DMS53 (cell line): ENCODE measurements around the gene ACVR1.
A peak's percentile ranks its signal among the peaks of the same experiment; 100 is the strongest.

Experiments
- DNase-seq: peaks from one replicate; lab custom pipeline; 2025; lab: John Stamatoyannopoulos, UW

ACVR1 gene

DNA sequence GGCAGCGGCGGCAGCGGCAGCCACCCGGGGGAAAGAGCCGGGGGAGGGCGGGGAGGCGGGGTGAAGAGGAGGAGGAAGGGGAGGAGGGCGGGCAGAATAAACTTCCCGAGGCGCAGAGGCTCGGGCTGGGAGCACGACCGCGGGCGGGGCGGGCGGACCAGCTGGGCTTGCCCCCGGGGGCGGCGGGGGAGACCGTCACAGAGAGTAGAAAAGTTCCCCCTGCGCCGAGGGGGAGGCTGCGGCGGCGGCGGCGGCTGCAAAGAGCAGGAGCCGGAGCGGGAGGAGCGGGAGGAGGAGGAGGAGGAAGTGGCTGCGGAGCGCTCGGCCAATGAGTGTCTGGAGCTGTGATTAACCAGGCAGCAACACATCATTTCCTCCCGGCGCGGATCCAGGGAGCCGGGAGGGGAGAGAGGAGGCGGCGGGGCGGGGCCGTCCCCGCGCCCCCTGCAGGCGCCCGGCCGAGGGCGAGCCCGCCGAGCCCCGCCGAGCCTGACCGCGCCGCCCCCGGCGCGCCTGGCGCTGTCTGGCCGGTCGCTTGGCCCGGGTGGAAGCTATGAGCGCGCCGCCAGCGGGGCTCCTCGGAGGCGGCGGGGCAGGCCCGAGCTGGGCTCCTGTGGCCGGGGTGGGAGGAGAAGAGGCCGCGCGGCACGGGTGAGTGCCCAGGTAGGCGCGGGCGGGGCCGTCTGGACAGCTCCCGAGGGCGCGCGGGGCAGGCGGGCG lies at the start of gene ACVR1:
Gene ACVR1, minus strand, starts transcription at position 265 of the 720 bp plus-strand sequence. CDS start 76,837 bp downstream, outside the sequence.
- peak; percentile 98 for DNase-seq

DNA sequence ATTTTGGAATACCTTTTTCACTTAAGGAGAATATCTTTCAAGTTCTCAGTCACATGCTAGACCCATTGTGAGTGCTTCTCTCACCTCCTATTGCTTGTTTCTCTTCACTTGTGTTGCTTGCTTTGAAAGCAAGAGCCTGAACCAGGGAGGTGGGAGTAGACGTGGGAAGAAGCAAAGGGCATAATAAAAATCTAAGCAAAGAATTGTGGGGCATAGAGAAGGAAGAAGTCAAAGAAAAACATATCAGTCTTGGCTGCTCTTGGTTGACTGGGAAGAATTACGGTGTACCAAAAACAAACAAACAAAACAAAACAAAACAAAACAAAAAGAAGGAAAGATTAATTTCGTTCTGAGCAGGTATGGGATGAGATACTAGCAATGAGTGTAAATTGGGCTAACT lies 48.9 kb upstream of the ACVR1 start:
- DNase-seq = no peak

- no peak for DNase-seq
Observed at GRCh38 chr2:157923598-157924217, 47.6 kb upstream of the ACVR1 start.

GRCh38 chr2:157922815-157923214 lies 46.7 kb upstream of the ACVR1 start:
- DNase-seq = no peak

GRCh38 chr2:157922336-157922735 lies 46.2 kb upstream of the ACVR1 start:
- DNase-seq = no peak

DNA sequence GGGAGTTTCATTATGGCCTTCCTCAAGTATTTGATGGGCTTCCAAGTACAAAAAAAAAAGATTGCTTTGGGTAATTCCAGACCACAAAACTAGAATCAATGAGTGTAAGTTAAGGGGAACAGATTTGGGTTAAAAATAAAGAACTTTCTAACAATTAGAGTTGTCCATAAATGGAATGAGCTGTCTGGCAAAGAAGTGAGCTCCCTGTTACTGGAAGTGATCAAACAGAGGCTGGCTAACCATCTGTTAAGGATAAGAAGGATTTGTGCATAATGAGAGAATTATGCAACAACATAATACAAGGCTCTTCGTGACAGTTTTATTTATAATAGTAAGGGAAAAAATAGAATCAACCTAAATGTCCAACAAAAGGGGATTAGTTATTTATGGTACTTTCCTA lies 44.6 kb upstream of the ACVR1 start:
- no peak for DNase-seq

DNA sequence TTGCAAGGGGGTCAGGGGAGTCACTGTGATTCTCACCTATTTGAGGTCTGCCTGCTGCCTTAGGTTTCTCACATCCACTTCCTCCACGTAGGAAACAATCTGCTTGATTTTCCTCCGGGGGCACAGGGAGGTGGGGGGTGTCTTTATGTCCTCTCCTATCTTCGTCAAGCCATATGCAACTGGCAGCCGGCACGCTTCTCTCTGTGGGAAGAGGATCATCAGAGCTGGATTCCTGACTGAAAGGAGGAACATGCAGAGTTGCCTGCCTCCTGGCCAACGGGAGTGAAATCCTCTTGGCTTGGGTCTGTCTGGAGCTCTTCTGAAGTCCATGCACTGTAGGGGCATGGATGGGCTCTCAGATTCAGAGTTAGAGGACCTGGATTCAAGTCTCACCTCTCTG lies 43.1 kb upstream of the ACVR1 start:
- DNase-seq = no peak

GRCh38 chr2:157918319-157918718 lies 42.2 kb upstream of the ACVR1 start:
- no peak for DNase-seq

- no peak for DNase-seq
Observed at GRCh38 chr2:157911750-157912149, 35.6 kb upstream of the ACVR1 start.

DNA sequence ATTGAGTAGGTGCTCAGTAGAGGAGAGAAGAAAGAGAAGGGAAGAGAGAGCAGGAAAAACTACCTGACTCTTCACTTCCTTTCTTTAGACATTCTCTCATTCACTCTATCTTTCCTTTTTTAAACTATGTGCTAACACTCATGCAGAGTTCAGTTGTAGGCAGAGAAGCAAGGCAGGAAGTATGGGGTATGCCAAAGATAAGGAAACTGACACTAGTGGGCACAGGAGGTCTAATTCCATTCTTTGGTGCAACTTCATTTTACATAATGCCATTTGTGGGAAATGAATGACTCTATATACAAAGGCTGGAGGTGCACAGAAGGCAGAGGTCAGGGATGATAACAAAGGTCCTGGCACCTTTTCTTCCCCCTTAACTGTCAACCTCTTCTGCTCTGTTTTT lies 35.1 kb upstream of the ACVR1 start:
- DNase-seq = no peak

DNA sequence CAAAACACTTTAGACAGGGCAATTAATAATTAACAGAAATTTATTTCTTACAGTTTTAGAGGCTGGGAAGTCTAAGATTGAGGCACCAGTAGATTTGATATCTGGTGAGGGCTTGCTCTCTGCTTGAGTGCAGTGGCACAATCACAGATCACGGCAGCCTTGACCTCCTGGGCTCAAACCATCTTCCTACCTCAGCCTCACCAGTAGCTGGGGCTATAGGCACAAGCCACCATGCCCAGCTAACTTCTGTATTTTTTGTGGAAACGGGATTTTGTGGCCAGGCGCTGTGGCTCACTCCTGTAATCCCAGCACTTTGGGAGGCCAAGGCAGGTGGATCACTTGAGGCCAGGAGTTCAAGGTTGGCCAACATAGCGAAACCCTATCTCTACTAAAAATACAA lies 29.0 kb upstream of the ACVR1 start:
- no peak for DNase-seq

- no peak for DNase-seq
Observed at GRCh38 chr2:157903626-157904025, 27.5 kb upstream of the ACVR1 start.

DNA sequence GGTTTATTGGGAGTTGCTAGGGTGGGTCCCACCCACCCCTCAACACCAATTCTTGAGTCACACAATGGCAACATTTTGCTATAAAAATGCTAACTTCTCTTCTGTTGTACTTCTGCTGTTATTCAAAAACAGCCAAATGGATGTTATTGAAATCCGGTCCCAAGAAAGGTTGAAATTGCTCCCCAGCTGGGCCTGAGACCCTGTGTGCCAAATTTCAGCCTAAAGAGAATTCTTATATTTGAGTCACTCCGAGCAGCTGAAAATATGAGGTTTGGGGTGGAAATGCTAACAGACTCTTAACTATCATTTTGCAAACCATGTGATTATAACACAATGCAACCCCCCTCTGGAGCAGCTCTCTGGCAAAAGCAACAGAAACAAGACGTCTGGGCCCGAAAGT lies 27.0 kb upstream of the ACVR1 start:
- no peak for DNase-seq

DNA sequence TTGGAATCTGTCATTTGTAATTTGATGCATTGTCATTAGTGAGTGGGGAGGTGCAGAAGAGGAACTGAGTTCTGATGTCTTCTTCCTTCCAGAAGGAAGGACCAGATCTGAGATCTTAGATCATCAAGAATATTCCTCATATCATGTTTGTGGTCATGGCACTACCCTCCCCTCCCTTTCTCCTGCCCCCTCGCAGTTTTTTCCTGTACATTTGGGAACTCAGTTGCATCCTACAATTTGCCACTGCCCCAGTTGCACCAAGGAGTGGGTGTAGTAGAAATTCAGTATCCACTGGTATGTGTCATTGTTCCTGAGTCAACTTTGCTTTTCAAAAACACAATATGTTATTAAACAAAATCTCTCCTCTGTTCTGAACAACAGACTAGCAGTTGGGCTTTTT lies 26.6 kb upstream of the ACVR1 start:
- DNase-seq = no peak

DNA sequence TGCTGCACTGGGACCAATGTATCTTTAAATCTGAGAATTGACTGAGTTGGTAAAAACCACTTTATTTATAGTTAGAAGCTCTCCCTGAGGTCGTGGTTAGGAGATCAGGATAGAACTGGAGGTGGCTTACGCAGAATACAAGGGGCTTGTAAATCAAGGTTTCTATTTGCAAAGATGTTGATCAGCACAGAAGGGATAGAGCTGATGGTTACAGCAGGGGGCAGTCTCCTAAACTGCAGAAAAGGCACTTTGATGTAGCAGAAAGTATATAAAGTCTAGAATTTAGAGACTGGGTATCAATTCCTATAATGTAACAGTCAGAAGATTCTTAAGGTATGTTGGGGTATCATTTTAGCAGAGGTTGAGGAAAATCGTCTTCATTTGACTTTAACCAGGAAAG lies 25.2 kb upstream of the ACVR1 start:
- peak; percentile 18 for DNase-seq

DNA sequence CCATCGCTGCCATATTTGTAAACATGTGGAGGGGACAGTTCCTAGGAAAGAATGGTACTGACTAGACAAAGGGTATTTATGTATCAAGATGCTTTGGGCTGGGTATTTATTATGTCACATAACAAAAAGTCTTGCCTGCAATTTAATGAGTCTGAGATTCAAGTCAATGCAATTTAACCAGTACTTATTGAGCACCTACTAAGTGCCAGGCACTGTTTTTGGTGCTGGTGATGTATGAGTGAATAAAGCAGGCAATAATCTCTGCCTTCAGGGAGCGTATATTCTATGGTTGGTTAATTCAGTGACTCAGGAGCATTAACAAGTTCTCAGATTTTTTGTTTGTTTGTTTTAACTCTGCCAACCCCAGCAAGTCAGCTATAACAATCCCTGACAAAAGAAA lies 24.6 kb upstream of the ACVR1 start:
- DNase-seq = no peak

- DNase-seq = peak; percentile 20
Observed at GRCh38 chr2:157900203-157900602, 24.1 kb upstream of the ACVR1 start.

GRCh38 chr2:157899125-157899839 lies 23.2 kb upstream of the ACVR1 start:
- DNase-seq = no peak

GRCh38 chr2:157898591-157898996 lies 22.5 kb upstream of the ACVR1 start:
- peak; percentile 64 for DNase-seq

DNA sequence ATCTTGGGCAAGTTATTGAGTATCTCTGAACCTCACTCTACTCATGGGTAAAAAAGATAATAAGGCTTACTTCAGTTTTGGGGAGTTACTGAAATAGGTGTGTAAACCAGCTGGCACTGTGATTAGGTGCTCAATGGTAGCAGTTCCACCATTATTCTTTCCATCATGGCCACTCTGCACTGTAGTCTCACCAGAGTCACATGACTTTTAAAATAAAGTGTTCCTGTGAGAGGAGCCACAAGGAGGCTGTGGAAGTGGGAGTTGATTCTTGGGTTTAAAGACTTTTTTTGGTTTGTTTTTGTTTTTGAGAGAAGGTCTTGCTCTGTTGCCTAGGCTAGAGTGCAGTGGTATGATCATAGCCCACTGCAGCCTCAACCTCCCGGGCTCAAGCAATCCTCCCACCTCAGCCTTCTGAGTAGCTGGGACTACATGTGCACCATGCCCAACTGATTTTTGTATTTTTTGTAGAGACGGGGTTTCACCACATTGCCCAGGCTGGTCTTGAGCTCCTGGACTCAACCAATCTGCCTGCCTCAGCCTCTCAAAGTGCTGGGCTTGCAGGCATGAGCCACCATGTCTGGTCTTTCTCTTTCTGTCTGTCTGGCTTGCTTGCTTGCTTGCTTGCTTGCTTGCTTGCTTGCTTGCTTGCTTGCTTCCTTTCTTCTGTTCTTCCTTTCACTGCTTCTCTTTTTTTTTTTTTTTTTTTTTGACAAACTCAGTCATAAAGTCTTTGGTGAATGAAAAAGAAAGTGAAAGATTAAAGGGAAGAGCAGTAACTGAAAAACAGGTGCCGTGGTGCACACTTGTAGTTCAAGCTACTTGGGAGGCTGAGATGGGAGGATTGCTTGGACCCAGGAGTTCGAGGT lies 21.2 kb upstream of the ACVR1 start:
- DNase-seq = no peak

- peak; percentile 17 for DNase-seq
Observed at GRCh38 chr2:157895531-157895930, 19.4 kb upstream of the ACVR1 start.
